Neuronal stem cell (in vitro differentiated cells): ENCODE measurements around the gene RASGEF1B.

Experiments used
- DNase-seq: peaks from one replicate; pipeline ENCODE4 v3.0.0-alpha.2; 2013; ENCODE audit warnings: low spot score
- H2AFZ ChIP-seq: one replicate; pipeline ENCODE4 v1.6.1; 2013; ENCODE audit warnings: mild to moderate bottlenecking, low read length, inconsistent platforms
- H2AK5ac ChIP-seq: 2 replicates; pipeline ENCODE4 v1.6.1; 2013; ENCODE audit warnings: low read depth, mild to moderate bottlenecking, inconsistent platforms, low read length, moderate library complexity, mixed read lengths
- H2BK120ac ChIP-seq: 2 replicates; pipeline ENCODE4 v1.6.1; 2013; ENCODE audit warnings: low read depth, mild to moderate bottlenecking, inconsistent platforms, low read length, moderate library complexity, mixed read lengths
- H2BK12ac ChIP-seq: one replicate; pipeline ENCODE4 v1.6.1; 2013; ENCODE audit warnings: low read length, inconsistent platforms
- H2BK15ac ChIP-seq: 2 replicates; pipeline ENCODE4 v1.6.1; 2013; ENCODE audit warnings: mild to moderate bottlenecking, low read length, inconsistent platforms, mixed read lengths
- H2BK5ac ChIP-seq: one replicate; pipeline ENCODE4 v1.6.1; 2013; ENCODE audit warnings: inconsistent platforms, mild to moderate bottlenecking, low read length, moderate library complexity
- H3K14ac ChIP-seq: one replicate; pipeline ENCODE4 v1.6.1; 2013; ENCODE audit warnings: low read length, inconsistent platforms
- H3K18ac ChIP-seq: 2 replicates; pipeline ENCODE4 v1.6.1; 2013; ENCODE audit warnings: low read length, inconsistent platforms
- H3K23ac ChIP-seq: 2 replicates; pipeline ENCODE4 v1.6.1; 2013; ENCODE audit warnings: low read depth, mild to moderate bottlenecking, mixed read lengths, low read length, inconsistent platforms; ENCODE audit not compliant: poor library complexity
- H3K27ac ChIP-seq: replicated peaks from 3 replicates; pipeline ENCODE4 v1.5.1; 2013; ENCODE audit warnings: low read length, inconsistent platforms
- H3K27me3 ChIP-seq, 3 experiments: 2 replicates each; pipeline ENCODE4 v1.6.1; 2013; ENCODE audit warnings: low read length in 3 of 3, mild to moderate bottlenecking in 2 of 3, inconsistent platforms in 1 of 3, low read depth in 1 of 3, mixed read lengths in 1 of 3, moderate library complexity in 1 of 3; ENCODE audit not compliant: control insufficient read depth in 3 of 3, insufficient read depth in 3 of 3
- H3K36me3 ChIP-seq, 2 donors: replicated peaks in 1 of 2; 2 replicates each; pipeline ENCODE4 v1.6.1; 2013; ENCODE audit warnings: low read length in 2 of 2; ENCODE audit not compliant: control insufficient read depth in 2 of 2, insufficient read depth in 2 of 2
- H3K4ac ChIP-seq: 2 replicates; pipeline ENCODE4 v1.6.1; 2013; ENCODE audit warnings: inconsistent platforms, mild to moderate bottlenecking, low read length, moderate library complexity
- H3K4me1 ChIP-seq, 2 donors: 1 replicate in 1 of 2; 2 replicates in 1 of 2; pipeline ENCODE4 v1.6.1; 2013; ENCODE audit warnings: low read length in 2 of 2, low read depth in 1 of 2; ENCODE audit not compliant: control insufficient read depth in 2 of 2, insufficient read depth in 1 of 2
- H3K4me2 ChIP-seq: one replicate; pipeline ENCODE4 v1.6.1; 2013; ENCODE audit warnings: mild to moderate bottlenecking, low read length, inconsistent platforms; ENCODE audit not compliant: insufficient read depth, poor library complexity, severe bottlenecking
- H3K4me3 ChIP-seq, 2 donors: 2 replicates each; pipeline ENCODE4 v1.5.1; 2013; ENCODE audit warnings: low read length in 2 of 2, mild to moderate bottlenecking in 2 of 2, inconsistent platforms in 1 of 2, moderate library complexity in 1 of 2
- H3K79me1 ChIP-seq: one replicate; pipeline ENCODE4 v1.6.1; 2013; ENCODE audit warnings: low read depth, mild to moderate bottlenecking, inconsistent platforms, low read length, moderate library complexity
- H3K9ac ChIP-seq: one replicate; pipeline ENCODE4 v1.6.1; 2013; ENCODE audit warnings: mild to moderate bottlenecking, low read depth, low read length, inconsistent platforms; ENCODE audit not compliant: poor library complexity
- H3K9me3 ChIP-seq, 2 donors: replicated peaks in 1 of 2; 2 replicates each; pipeline versions ENCODE3 to v1.6.1; 2013; ENCODE audit warnings: low read length in 2 of 2, mild to moderate bottlenecking in 2 of 2, inconsistent platforms in 1 of 2, low read depth in 1 of 2, mixed read lengths in 1 of 2, moderate library complexity in 1 of 2; ENCODE audit not compliant: control insufficient read depth in 2 of 2, insufficient read depth in 1 of 2
- H4K8ac ChIP-seq: one replicate; pipeline ENCODE4 v1.6.1; 2013; ENCODE audit warnings: low read depth, mild to moderate bottlenecking, inconsistent platforms, low read length, moderate library complexity
- H4K91ac ChIP-seq: one replicate; pipeline ENCODE4 v1.6.1; 2013; ENCODE audit warnings: low read length, low read depth, mild to moderate bottlenecking, inconsistent platforms; ENCODE audit not compliant: poor library complexity
- WGBS, 2 donors: extraction: QIAGEN DNeasy Blood & Tissue Kit; methylation state at CpG; one replicate each; pipeline ENCODE4 v1.1.7; 2013; ENCODE audit warnings: missing lambda C conversion rate in 2 of 2, mixed read lengths in 1 of 2; ENCODE audit not compliant: insufficient read length in 2 of 2, insufficient replicate concordance in 1 of 2; ENCODE audit errors: extremely low coverage in 2 of 2; 5-methylcytosine and 5-hydroxymethylcytosine counted together

RASGEF1B gene

GRCh38 chr4:81503586-81503985, 31.9 kb upstream of the RASGEF1B start:
- H2BK15ac ChIP-seq, result no peak overlapping the region
- no peak for DNase-seq
- H4K91ac ChIP-seq, result no peak overlapping the region
- WGBS, 2 donors, result no CpG with 5 or more reads among the region's 4 CpGs
- no peak overlapping the region for H3K23ac ChIP-seq
- H3K27ac ChIP-seq, result no peak overlapping the region
- no peak overlapping the region for H2BK12ac ChIP-seq
- H2AFZ ChIP-seq, result no peak overlapping the region
- H4K8ac ChIP-seq, result no peak overlapping the region
- H3K9ac ChIP-seq, result no peak overlapping the region
- no peak overlapping the region for H2AK5ac ChIP-seq
- H3K4me3 ChIP-seq, result no peak overlapping the region
- H3K4ac ChIP-seq, result no peak overlapping the region
- no peaks in the 10 kb centered on the region for H3K79me1 ChIP-seq
- H2BK120ac ChIP-seq, result no peak overlapping the region
- H3K14ac ChIP-seq, result no peak overlapping the region
- peaks cover 6 to 9% of the 10 kb centered on the region in 2 donors for H3K4me1 ChIP-seq
- H3K9me3 ChIP-seq, result no peaks in the 10 kb centered on the region
- H3K27me3 ChIP-seq, result no peaks in the 10 kb centered on the region
- H3K4me2 ChIP-seq, result no peak overlapping the region
- no peak overlapping the region for H3K18ac ChIP-seq
- no peak overlapping the region for H2BK5ac ChIP-seq
- no peaks in the 10 kb centered on the region for H3K36me3 ChIP-seq

GRCh38 chr4:81502564-81502963, 30.9 kb upstream of the RASGEF1B start:
- Histone ChIP-seq H3K9me3 (no peaks in the 10 kb centered on the region), H3K9ac (no peak overlapping the region), H3K4me3 (no peak overlapping the region), H3K23ac (no peak overlapping the region), H3K18ac (no peak overlapping the region), H3K4me2 (no peak overlapping the region), H2BK12ac (no peak overlapping the region), H2BK120ac (no peak overlapping the region), H3K14ac (no peak overlapping the region), H3K27me3 (peaks cover 0 to 3% (median 0%) of the 10 kb centered on the region in 3 experiments), H3K4me1 (peaks cover 9 to 10% of the 10 kb centered on the region in 2 donors), H3K79me1 (no peaks in the 10 kb centered on the region), H2AFZ (no peak overlapping the region), H2BK15ac (no peak overlapping the region), H4K91ac (no peak overlapping the region), H3K36me3 (no peaks in the 10 kb centered on the region), H4K8ac (no peak overlapping the region), H3K27ac (no peak overlapping the region), H3K4ac (no peak overlapping the region), H2AK5ac (no peak overlapping the region), H2BK5ac (no peak overlapping the region)
- WGBS, 2 donors, result no CpG with 5 or more reads among the region's 4 CpGs
- DNase-seq, result no peak

- H2AFZ ChIP-seq, result no peak overlapping the region
- no peak overlapping the region for H3K14ac ChIP-seq
- no peak overlapping the region for H2AK5ac ChIP-seq
- H3K4me3 ChIP-seq, result no peak overlapping the region
- WGBS, 2 donors, result no CpG with 5 or more reads among the region's 3 CpGs
- no peak overlapping the region for H3K27ac ChIP-seq
- no peak overlapping the region for H3K4me2 ChIP-seq
- H2BK5ac ChIP-seq, result no peak overlapping the region
- H3K23ac ChIP-seq, result no peak overlapping the region
- H3K79me1 ChIP-seq, result no peaks in the 10 kb centered on the region
- no peak overlapping the region for H3K9ac ChIP-seq
- no peak overlapping the region for H2BK120ac ChIP-seq
- H2BK15ac ChIP-seq, result no peak overlapping the region
- no peaks in the 10 kb centered on the region for H3K9me3 ChIP-seq
- peak; percentile 33 for DNase-seq
- no peak overlapping the region for H4K8ac ChIP-seq
- H2BK12ac ChIP-seq, result no peak overlapping the region
- H3K4me1 ChIP-seq, result peaks cover 9 to 10% of the 10 kb centered on the region in 2 donors
- H4K91ac ChIP-seq, result no peak overlapping the region
- H3K18ac ChIP-seq, result no peak overlapping the region
- peaks cover 0 to 3% (median 0%) of the 10 kb centered on the region in 3 experiments for H3K27me3 ChIP-seq
- H3K36me3 ChIP-seq, result no peaks in the 10 kb centered on the region
- no peak overlapping the region for H3K4ac ChIP-seq
Measured at GRCh38 chr4:81499840-81500239, 28.1 kb upstream of the RASGEF1B start.

- Histone ChIP-seq H4K8ac (no peak overlapping the region), H3K9me3 (no peaks in the 10 kb centered on the region), H3K27me3 (peaks cover 0 to 3% (median 0%) of the 10 kb centered on the region in 3 experiments), H2BK5ac (no peak overlapping the region), H2AFZ (no peak overlapping the region), H3K27ac (no peak overlapping the region), H3K14ac (no peak overlapping the region), H3K4me3 (no peak overlapping the region), H4K91ac (no peak overlapping the region), H2AK5ac (no peak overlapping the region), H3K4ac (no peak overlapping the region), H3K23ac (no peak overlapping the region), H2BK120ac (no peak overlapping the region), H3K4me2 (no peak overlapping the region), H3K36me3 (no peaks in the 10 kb centered on the region), H3K4me1 (peaks cover 9 to 10% of the 10 kb centered on the region in 2 donors), H2BK12ac (no peak overlapping the region), H3K18ac (no peak overlapping the region), H3K79me1 (no peaks in the 10 kb centered on the region), H2BK15ac (no peak overlapping the region), H3K9ac (no peak overlapping the region)
- DNase-seq, result no peak
- WGBS, 2 donors, result no CpG with 5 or more reads among the region's 1 CpG
Measured at GRCh38 chr4:81498551-81499099, 26.9 kb upstream of the RASGEF1B start.
